SKM-1 (cell line): ENCODE data around the gene SRC.

Experiments used
- DNase-seq: peaks from one replicate; lab custom pipeline; 2025; ENCODE audit not compliant: unreplicated experiment; lab: John Stamatoyannopoulos, UW

Gene SRC

GRCh38 chr20:37407019-37407566, 61.2 kb downstream of the SRC start:
- DNase-seq, result no peak

GRCh38 chr20:37407573-37408002, 61.6 kb downstream of the SRC start:
- DNase-seq, result no peak

- no peak for DNase-seq
Measured at GRCh38 chr20:37408302-37409193, 62.6 kb downstream of the SRC start.

GRCh38 chr20:37411408-37412219, 65.7 kb downstream of the SRC start:
- no peak for DNase-seq

GRCh38 chr20:37413023-37413334, 67.0 kb downstream of the SRC start:
- no peak for DNase-seq

GRCh38 chr20:37413379-37413778, 67.4 kb downstream of the SRC start:
- DNase-seq, result no peak

GRCh38 chr20:37414224-37415035, 68.5 kb downstream of the SRC start:
- DNase-seq, result no peak

GRCh38 chr20:37415118-37416085, 69.5 kb downstream of the SRC start:
- no peak for DNase-seq

- DNase-seq, result no peak
Measured at GRCh38 chr20:37416100-37416847, 70.3 kb downstream of the SRC start.

- no peak for DNase-seq
Measured at GRCh38 chr20:37416848-37417616, 71.1 kb downstream of the SRC start.

GRCh38 chr20:37417617-37418467, 71.9 kb downstream of the SRC start:
- DNase-seq, result no peak

GRCh38 chr20:37418591-37419109, 72.7 kb downstream of the SRC start:
- DNase-seq, result no peak

- DNase-seq, result no peak
Measured at GRCh38 chr20:37419307-37419706, 73.4 kb downstream of the SRC start.

GRCh38 chr20:37419774-37420542, 74.0 kb downstream of the SRC start:
- no peak for DNase-seq

- DNase-seq, result no peak
Measured at GRCh38 chr20:37420610-37421009, 74.7 kb downstream of the SRC start.

- DNase-seq, result no peak
Measured at GRCh38 chr20:37421060-37421905, 75.3 kb downstream of the SRC start.
